Fibroblast of lung (primary cell): ENCODE data around the gene NUP210L. TPM values are rescaled to one million over a fixed set of nuclear protein-coding genes. Genes with fewer than 3 reads are reported as not detected.
"Not testable (repeated sequence)": the region's sequence is repeated elsewhere in the genome, so short reads cannot be mapped to it uniquely, and the experiment has no call there.

ENCODE experiments used
- DNase-seq, 2 donors: peaks; one replicate each; pipeline versions ENCODE4 v3.0.0 to v3.0.0-alpha.2; 2010; ENCODE audit warnings: low read depth in 2 of 2
- H2AFZ ChIP-seq: 2 replicates; pipeline ENCODE4 v1.5.1; 2012; ENCODE audit warnings: low read length, control low read depth, inconsistent platforms
- H3K27ac ChIP-seq: 2 replicates; pipeline ENCODE4 v1.5.1; 2011; ENCODE audit warnings: low read length, control low read depth; ENCODE audit not compliant: insufficient read depth
- H3K27me3 ChIP-seq: 2 replicates; pipeline ENCODE4 v1.5.1; 2011; ENCODE audit warnings: mild to moderate bottlenecking, low read length; ENCODE audit not compliant: control insufficient read depth, insufficient read depth
- H3K36me3 ChIP-seq: 2 replicates; pipeline ENCODE4 v1.5.1; 2011; ENCODE audit warnings: low read length; ENCODE audit not compliant: control insufficient read depth, insufficient read depth
- H3K4me1 ChIP-seq: 2 replicates; pipeline ENCODE4 v1.5.1; 2011; ENCODE audit warnings: low read length; ENCODE audit not compliant: control insufficient read depth, insufficient read depth; ENCODE audit errors: extremely low read depth
- H3K4me2 ChIP-seq: 2 replicates; pipeline ENCODE4 v1.5.1; 2011; ENCODE audit warnings: low read length, control low read depth; ENCODE audit not compliant: insufficient read depth; ENCODE audit errors: extremely low read depth
- H3K4me3 ChIP-seq, 4 experiments: fragments of 200-600 bp in 1 of 4; sonication (generic) in 1 of 4; replicated peaks in 1 of 4; 2 replicates each; pipeline ENCODE4 v1.5.1; 2011 to 2016; ENCODE audit warnings: low read length in 4 of 4, low read depth in 3 of 4, mild to moderate bottlenecking in 3 of 4, control low read depth in 2 of 4, inconsistent platforms in 1 of 4, mixed read lengths in 1 of 4; ENCODE audit not compliant: insufficient read depth in 1 of 4; ENCODE audit errors: control extremely low read depth in 1 of 4
- H3K79me2 ChIP-seq: 2 replicates; pipeline ENCODE4 v1.5.1; 2012; ENCODE audit warnings: mild to moderate bottlenecking, low read length, inconsistent platforms; ENCODE audit not compliant: control insufficient read depth, insufficient read depth
- H3K9ac ChIP-seq: 2 replicates; pipeline ENCODE4 v1.5.1; 2011; ENCODE audit warnings: mild to moderate bottlenecking, low read length, control low read depth; ENCODE audit not compliant: insufficient read depth
- H3K9me3 ChIP-seq: 2 replicates; pipeline ENCODE4 v1.5.1; 2012; ENCODE audit warnings: low read depth, low read length; ENCODE audit not compliant: control insufficient read depth, insufficient read depth
- H4K20me1 ChIP-seq: 2 replicates; pipeline ENCODE4 v1.5.1; 2011; ENCODE audit warnings: low read length; ENCODE audit not compliant: control insufficient read depth, insufficient read depth; ENCODE audit errors: extremely low read depth
- CTCF ChIP-seq, 2 donors: IDR thresholded peaks in 1 of 2; conservative IDR thresholded peaks in 1 of 2; 1 replicate in 1 of 2; 2 replicates in 1 of 2; pipeline ENCODE4 v1.5.1; 2011 to 2012; ENCODE audit warnings: low read length in 2 of 2, control low read depth in 1 of 2, inconsistent platforms in 1 of 2, low read depth in 1 of 2, mild to moderate bottlenecking in 1 of 2
- EZH2 ChIP-seq: IDR thresholded peaks from 2 replicates; pipeline ENCODE4 v1.5.1; 2012; ENCODE audit warnings: low read length, control low read depth, mild to moderate bottlenecking; ENCODE audit errors: missing control alignments
- polyA plus RNA-seq, 2 donors: library from polyadenylated mRNA; depleted of rRNA in 1 of 2; stranded (reverse) in 1 of 2; unstranded in 1 of 2; fragments of >200 nt; gene quantifications; 2 replicates each; pipeline ENCODE4 v1.2.1, GENCODE V29; 2011 to 2012; ENCODE audit warnings: missing spikeins in 1 of 2
- total RNA-seq: library from RNA; depleted of rRNA; stranded (reverse); fragments of >200 nt; gene quantifications from 2 replicates; pipeline ENCODE4 v1.2.1, GENCODE V29; 2014

The NUP210L gene
- total and polyA plus RNA-seq, 2 donors (not counting 1 experiment from before 2014, with no cell fraction given), result 0.08 to 0.17 TPM

GRCh38 chr1:153985941-153986761 lies 168.7 kb downstream of the NUP210L start, which contains the start of gene RAB13:
RAB13 (minus strand) TSS chr1:153986339; CDS start chr1:153986236, 103 bp downstream.
- peak within 1 kb of the TSS; percentile 54 to 100 (median 84) for H3K4me3 ChIP-seq
- H3K36me3 ChIP-seq, result peaks cover 6% of the 10 kb centered on the region
- DNase-seq, result peak; percentile 83 to 86
- H3K79me2 ChIP-seq, result peaks cover 17% of the 10 kb centered on the region
- H2AFZ ChIP-seq, result peak within 1 kb of the TSS; percentile 89
- no peak for TF ChIP-seq EZH2
- peak within 1 kb of the TSS; percentile 68 for H3K27ac ChIP-seq
- H3K4me1 ChIP-seq, result peaks cover 3% of the 10 kb centered on the region
- no peaks in the 10 kb centered on the region for H3K27me3 ChIP-seq
- H3K9ac ChIP-seq, result peak within 1 kb of the TSS; percentile 70
- H3K4me2 ChIP-seq, result peak within 1 kb of the TSS; percentile 94
- no peaks in the 10 kb centered on the region for H4K20me1 ChIP-seq
- H3K9me3 ChIP-seq, result no peaks in the 10 kb centered on the region

GRCh38 chr1:153985341-153985912 lies 169.4 kb downstream of the NUP210L start:
- Histone ChIP-seq H3K4me1 (peaks cover 3% of the 10 kb centered on the region), H3K27ac (peak overlapping the region; percentile 68), H3K36me3 (peaks cover 8% of the 10 kb centered on the region), H2AFZ (peak overlapping the region; percentile 57), H3K27me3 (no peaks in the 10 kb centered on the region), H3K4me3 (peak overlapping the region; percentile 54 to 100 (median 84)), H4K20me1 (no peaks in the 10 kb centered on the region), H3K9me3 (no peaks in the 10 kb centered on the region), H3K4me2 (peak overlapping the region; percentile 94), H3K79me2 (peaks cover 11% of the 10 kb centered on the region), H3K9ac (peak overlapping the region; percentile 70)
- TF ChIP-seq EZH2 (no peak), CTCF (conservative IDR thresholded peaks at IDR 0.05 in 1 of 2, IDR thresholded peaks at IDR 0.05 in 1 of 2; ENCODE audit: low read depth in 1 of 2, low read length in 2 of 2) (no peak)
- peak; percentile 72 to 83 for DNase-seq

- Histone ChIP-seq H3K4me1 (peaks cover 3% of the 10 kb centered on the region), H3K4me3 (peak overlapping the region; percentile 54 to 100 (median 84)), H3K36me3 (peaks cover 8% of the 10 kb centered on the region), H3K9me3 (no peaks in the 10 kb centered on the region), H3K27ac (no peak overlapping the region), H3K27me3 (no peaks in the 10 kb centered on the region), H4K20me1 (no peaks in the 10 kb centered on the region), H2AFZ (no peak overlapping the region), H3K79me2 (peaks cover 11% of the 10 kb centered on the region), H3K4me2 (peak overlapping the region; percentile 94), H3K9ac (no peak overlapping the region)
- DNase-seq, result no peak
- no peak for TF ChIP-seq EZH2
- no peak for TF ChIP-seq CTCF (conservative IDR thresholded peaks at IDR 0.05 in 1 of 2, IDR thresholded peaks at IDR 0.05 in 1 of 2; ENCODE audit: low read depth in 1 of 2, low read length in 2 of 2)
Observed at GRCh38 chr1:153984123-153984894, 170.6 kb downstream of the NUP210L start.

- not testable (repeated sequence) for H3K9ac ChIP-seq, H3K36me3 ChIP-seq, DNase-seq, H3K27ac ChIP-seq, H2AFZ ChIP-seq, H3K4me3 ChIP-seq, H3K4me2 ChIP-seq, H3K9me3 ChIP-seq, H4K20me1 ChIP-seq, H3K27me3 ChIP-seq, H3K4me1 ChIP-seq
- H3K79me2 ChIP-seq, result peaks cover 17% of the 10 kb centered on the region
Observed at GRCh38 chr1:153981735-153982134, 173.1 kb downstream of the NUP210L start.
